PC-3 (cell line): ENCODE results near the gene GBA2. TPM values are rescaled to one million over a fixed set of nuclear protein-coding genes. Genes with fewer than 3 reads are reported as not detected.

Experiments
- ATAC-seq: fragments of 200-7000 bp; cut with Tn5 transposase; 2 replicates; pipeline ENCODE4 v1.9.1; 2020; ENCODE audit warnings: mild to moderate bottlenecking, moderate library complexity
- BruUV-seq: library from RNA; stranded (reverse); fragments of 400-500 nt; replicated peaks from 2 replicates; lab custom pipeline; 2021; lab: Mats Ljungman, UMichigan
- CTCF ChIA-PET: fragments of 300-600 bp; sonication (Branson Sonifier 250); formaldehyde crosslinking; loops from one replicate; lab custom pipeline; 2022; ENCODE audit warnings: antibody characterized with exemption; lab: Charles Lee
- POLR2A ChIA-PET: fragments of 300-600 bp; sonication (Branson Sonifier 250); formaldehyde crosslinking; loops from one replicate; lab custom pipeline; 2022; ENCODE audit warnings: antibody characterized with exemption; ENCODE audit not compliant: unreplicated experiment; lab: Charles Lee
- DNase-seq: peaks from one replicate; pipeline ENCODE4 v3.0.0-alpha.2; 2015
- H2AFZ ChIP-seq: fragments of 300-600 bp; sonication (generic); 2 replicates; pipeline ENCODE4 v1.6.0; 2016; ENCODE audit warnings: antibody characterized with exemption, low read length
- H3F3A ChIP-seq: fragments of 300-600 bp; sonication (generic); one replicate; pipeline ENCODE4 v1.6.0; 2017; ENCODE audit warnings: antibody characterized with exemption, low read length, control low read depth, mild to moderate bottlenecking; ENCODE audit not compliant: unreplicated experiment
- H3K27ac ChIP-seq: fragments of 300-600 bp; sonication (generic); 2 replicates; pipeline ENCODE4 v1.5.1; 2016; ENCODE audit warnings: mild to moderate bottlenecking, low read length
- H3K27me3 ChIP-seq: fragments of 300-600 bp; sonication (generic); 2 replicates; pipeline ENCODE4 v1.6.1; 2016; ENCODE audit warnings: low read length, mixed read lengths
- H3K36me3 ChIP-seq: fragments of 300-600 bp; sonication (generic); 2 replicates; pipeline ENCODE4 v1.6.1; 2016; ENCODE audit warnings: low read depth, mixed run types, low read length, mixed read lengths
- H3K4me1 ChIP-seq: fragments of 300-600 bp; sonication (generic); 2 replicates; pipeline ENCODE4 v1.5.1; 2016; ENCODE audit warnings: low read length; ENCODE audit not compliant: insufficient read depth
- H3K4me2 ChIP-seq: fragments of 300-600 bp; sonication (generic); 2 replicates; pipeline ENCODE4 v1.6.0; 2016; ENCODE audit warnings: low read length
- H3K4me3 ChIP-seq: fragments of 300-600 bp; sonication (generic); 2 replicates; pipeline ENCODE4 v1.5.1; 2016; ENCODE audit warnings: mild to moderate bottlenecking, low read length, mixed read lengths
- H3K79me2 ChIP-seq: fragments of 300-600 bp; sonication (generic); 2 replicates; pipeline ENCODE4 v1.6.1; 2017; ENCODE audit warnings: low read length, mixed read lengths
- H3K9ac ChIP-seq: fragments of 300-600 bp; sonication (generic); 2 replicates; pipeline ENCODE4 v1.6.0; 2016; ENCODE audit warnings: mild to moderate bottlenecking, low read length
- H3K9me2 ChIP-seq: fragments of 300-600 bp; sonication (generic); replicated peaks from 2 replicates; pipeline ENCODE4 v1.6.1; 2016; ENCODE audit warnings: mixed run types, low read length, mixed read lengths
- H3K9me3 ChIP-seq: fragments of 300-600 bp; sonication (generic); 2 replicates; pipeline ENCODE4 v1.6.1; 2016; ENCODE audit warnings: low read length, mixed read lengths
- H4K20me1 ChIP-seq: fragments of 300-600 bp; sonication (generic); 2 replicates; pipeline ENCODE4 v1.6.1; 2016; ENCODE audit warnings: low read length, mixed read lengths
- CTCF ChIP-seq: fragments of 300-600 bp; sonication (generic); conservative IDR thresholded peaks from 2 replicates; pipeline ENCODE4 v1.5.1; 2017; ENCODE audit warnings: antibody characterized with exemption, low read depth, mild to moderate bottlenecking, low read length
- EZH2 ChIP-seq: fragments of 300-600 bp; sonication (generic); IDR thresholded peaks from one replicate; pipeline ENCODE4 v1.6.1; 2017; ENCODE audit warnings: antibody characterized with exemption, mild to moderate bottlenecking, low read length; ENCODE audit not compliant: unreplicated experiment
- EZH2phosphoT487 ChIP-seq: fragments of 300-600 bp; sonication (generic); IDR thresholded peaks from 2 replicates; pipeline ENCODE4 v1.6.1; 2018; ENCODE audit warnings: mild to moderate bottlenecking, antibody characterized with exemption, low read length, borderline replicate concordance
- intact Hi-C: fragments of 100-400 bp; cut with micrococcal nuclease; formaldehyde crosslinking; loops from 2 replicates; pipeline ENCODE4 v1.9.0; 2023
- total RNA-seq: library from RNA; depleted of rRNA; stranded (reverse); fragments of >200 nt; gene quantifications from 2 replicates; pipeline ENCODE4 v1.2.3, GENCODE V29; 2014

The GBA2 gene
- total RNA-seq, 1 experiment from 2014 or later: 81.7 TPM

- Histone ChIP-seq H3K27me3 (no peaks in the 10 kb centered on the region), H3K9me2 (no peaks in the 10 kb centered on the region), H3K4me2 (no peak overlapping the region), H3K4me3 (no peak overlapping the region), H3K79me2 (no peaks in the 10 kb centered on the region), H3K9ac (no peak overlapping the region), H3K4me1 (peaks cover 34% of the 10 kb centered on the region), H2AFZ (no peak overlapping the region), H3K36me3 (no peaks in the 10 kb centered on the region), H3K27ac (no peak overlapping the region), H3F3A (peaks cover 5% of the 10 kb centered on the region), H4K20me1 (no peaks in the 10 kb centered on the region), H3K9me3 (no peaks in the 10 kb centered on the region)
- ChIA-PET CTCF (no interaction called here), POLR2A (no interaction called here)
- no peak for DNase-seq
- no TSS peak for BruUV-seq
- intact Hi-C loops: loop anchor here (10.0 kb wide), 1 partner anchor 50 kb away; the partner anchor contains the start of genes FAM221B and TMEM8B
- no peak for TF ChIP-seq EZH2
- TF ChIP-seq CTCF: no peak
- no peak for TF ChIP-seq EZH2phosphoT487
- no peak for ATAC-seq
These were observed 26.0 kb upstream of the GBA2 start for GRCh38 chr9:35774907-35775635.

- CTCF ChIA-PET: interaction anchor here (0.5 to 1.7 kb wide), 2 partner anchors 19 to 23 kb away, joined by 3 to 6 read pairs; partner anchors contain the start of genes GBA2 and RGP1
- H3K36me3 ChIP-seq: no peaks in the 10 kb centered on the region
- no peaks in the 10 kb centered on the region for H3K9me3 ChIP-seq
- peaks cover 5% of the 10 kb centered on the region for H3F3A ChIP-seq
- no peak overlapping the region for H3K9ac ChIP-seq
- no peaks in the 10 kb centered on the region for H4K20me1 ChIP-seq
- ATAC-seq (peak; percentile 72), DNase-seq (peak; percentile 77)
- H3K27ac ChIP-seq: peak overlapping the region; percentile 64
- no peak for TF ChIP-seq EZH2phosphoT487
- TF ChIP-seq EZH2: no peak
- no peak for TF ChIP-seq CTCF
- H2AFZ ChIP-seq: no peak overlapping the region
- no peaks in the 10 kb centered on the region for H3K9me2 ChIP-seq
- BruUV-seq: no TSS peak
- H3K4me1 ChIP-seq: peaks cover 37% of the 10 kb centered on the region
- peak overlapping the region; percentile 22; the same call in 1 of the 2 replicates for H3K4me3 ChIP-seq
- POLR2A ChIA-PET: no interaction called here
- no peaks in the 10 kb centered on the region for H3K27me3 ChIP-seq
- intact Hi-C loops: loop anchor here (1.0 to 10.0 kb wide), 2 partner anchors 15 to 53 kb away; partner anchors contain the start of genes FAM221B and TMEM8B
- H3K4me2 ChIP-seq: peak overlapping the region; percentile 58
- H3K79me2 ChIP-seq: no peaks in the 10 kb centered on the region
These were observed 22.9 kb upstream of the GBA2 start for GRCh38 chr9:35771943-35772342.
